Adipose tissue (tissue), 3 donors: Measurements from ENCODE around the gene FBXL16. TPM values are rescaled to one million over a fixed set of nuclear protein-coding genes. Genes with fewer than 3 reads are reported as not detected.

ENCODE experiments used
- polyA plus RNA-seq, 3 donors: library from polyadenylated mRNA; stranded (reverse); fragments of 200-250 nt; gene quantifications; one replicate each; pipeline ENCODE4 v1.2.3, GENCODE V29; 2013
- donor health status: healthy with polysubstance abuse.
- donor health status: Bipolar disorder and iron deficiency.
- donor health status: healthy.

The FBXL16 gene
- polyA plus RNA-seq, 3 donors, result 0.22 to 2.5 (median 0.37) TPM

Other genes with a start within 250 kb of the FBXL16 start
- gene CAPN15, start 178.1 kb downstream of the FBXL16 start, polyA plus RNA-seq, result 10 to 100 TPM; 20.4 to 31.4 (median 30.6) TPM
- gene PRR35, start 145.4 kb downstream of the FBXL16 start, polyA plus RNA-seq, result under 1 TPM in 1 of 3 donors, not detected in 2; 0.20 TPM
- 1 to 10 TPM in 1 of 3 donors, under 1 TPM in 2; 0.22 to 1.3 (median 0.61) TPM for gene NHLRC4, start 138.8 kb downstream of the FBXL16 start, polyA plus RNA-seq
- 10 to 100 TPM; 36.6 to 47.7 (median 37.6) TPM for gene PIGQ, start 135.8 kb downstream of the FBXL16 start, polyA plus RNA-seq
- 10 to 100 TPM; 16.0 to 42.5 (median 21.2) TPM for gene RAB40C, start 115.7 kb downstream of the FBXL16 start, polyA plus RNA-seq
- gene WFIKKN1, start 74.8 kb downstream of the FBXL16 start, polyA plus RNA-seq, result under 1 TPM; 0.25 to 0.85 (median 0.67) TPM
- 100 to 1,000 TPM in 2 of 3 donors, 10 to 100 TPM in 1; 65.0 to 125 (median 109) TPM for gene METTL26, start 69.5 kb downstream of the FBXL16 start, polyA plus RNA-seq
- 10 to 100 TPM; 23.6 to 57.6 (median 42.6) TPM for gene MCRIP2, start 64.0 kb downstream of the FBXL16 start, polyA plus RNA-seq
- gene WDR90, start 56.4 kb downstream of the FBXL16 start, polyA plus RNA-seq, result 10 to 100 TPM; 12.1 to 14.8 (median 13.7) TPM
- gene RHOT2, start 37.7 kb downstream of the FBXL16 start, polyA plus RNA-seq, result 100 to 1,000 TPM in 1 of 3 donors, 10 to 100 TPM in 2; 67.7 to 107 (median 85.5) TPM
- gene RHBDL1, start 30.1 kb downstream of the FBXL16 start, polyA plus RNA-seq, result under 1 TPM in 2 of 3 donors, not detected in 1; 0.59 to 0.71 TPM
- gene STUB1, start 25.4 kb downstream of the FBXL16 start, polyA plus RNA-seq, result 100 to 1,000 TPM in 2 of 3 donors, 10 to 100 TPM in 1; 85.4 to 145 (median 139) TPM
- 10 to 100 TPM; 36.8 to 77.7 (median 44.9) TPM for gene JMJD8, start 21.5 kb downstream of the FBXL16 start, polyA plus RNA-seq
- 1 to 10 TPM; 3.8 to 7.4 (median 5.1) TPM for gene WDR24, start 15.4 kb downstream of the FBXL16 start, polyA plus RNA-seq
- 10 to 100 TPM; 21.3 to 34.1 (median 22.2) TPM for gene METRN, start 9.3 kb upstream of the FBXL16 start, polyA plus RNA-seq
- gene ANTKMT, start 15.3 kb upstream of the FBXL16 start, polyA plus RNA-seq, result 10 to 100 TPM; 10.1 to 33.4 (median 26.0) TPM
- 1 to 10 TPM in 1 of 3 donors, under 1 TPM in 2; 0.42 to 2.1 (median 0.98) TPM for gene CCDC78, start 20.6 kb upstream of the FBXL16 start, polyA plus RNA-seq
- gene HAGHL, start 21.3 kb upstream of the FBXL16 start, polyA plus RNA-seq, result 1 to 10 TPM; 2.0 to 2.6 (median 2.5) TPM
- 10 to 100 TPM; 16.0 to 23.7 (median 19.0) TPM for gene CIAO3, start 35.2 kb upstream of the FBXL16 start, polyA plus RNA-seq
- gene MSLN, start 54.9 kb upstream of the FBXL16 start, polyA plus RNA-seq, result 10 to 100 TPM in 2 of 3 donors, under 1 TPM in 1; 0.49 to 14.2 (median 13.2) TPM
- gene RPUSD1, start 82.6 kb upstream of the FBXL16 start, polyA plus RNA-seq, result 10 to 100 TPM; 10.5 to 16.7 (median 10.8) TPM
- 10 to 100 TPM in 1 of 3 donors, 1 to 10 TPM in 2; 7.3 to 12.6 (median 8.0) TPM for gene CHTF18, start 82.8 kb upstream of the FBXL16 start, polyA plus RNA-seq
- gene GNG13, start 94.9 kb upstream of the FBXL16 start, polyA plus RNA-seq, result not detected